Fibroblast of lung (primary cell): ENCODE results near the gene LECT2. TPM values are rescaled to one million over a fixed set of nuclear protein-coding genes. Genes with fewer than 3 reads are reported as not detected.

Source experiments
- DNase-seq, 2 donors: peaks; one replicate each; pipeline versions ENCODE4 v3.0.0 to v3.0.0-alpha.2; 2010; ENCODE audit warnings: low read depth in 2 of 2
- H2AFZ ChIP-seq: 2 replicates; pipeline ENCODE4 v1.5.1; 2012; ENCODE audit warnings: low read length, control low read depth, inconsistent platforms
- H3K27ac ChIP-seq: 2 replicates; pipeline ENCODE4 v1.5.1; 2011; ENCODE audit warnings: low read length, control low read depth; ENCODE audit not compliant: insufficient read depth
- H3K27me3 ChIP-seq: 2 replicates; pipeline ENCODE4 v1.5.1; 2011; ENCODE audit warnings: mild to moderate bottlenecking, low read length; ENCODE audit not compliant: control insufficient read depth, insufficient read depth
- H3K36me3 ChIP-seq: 2 replicates; pipeline ENCODE4 v1.5.1; 2011; ENCODE audit warnings: low read length; ENCODE audit not compliant: control insufficient read depth, insufficient read depth
- H3K4me1 ChIP-seq: 2 replicates; pipeline ENCODE4 v1.5.1; 2011; ENCODE audit warnings: low read length; ENCODE audit not compliant: control insufficient read depth, insufficient read depth; ENCODE audit errors: extremely low read depth
- H3K4me2 ChIP-seq: 2 replicates; pipeline ENCODE4 v1.5.1; 2011; ENCODE audit warnings: low read length, control low read depth; ENCODE audit not compliant: insufficient read depth; ENCODE audit errors: extremely low read depth
- H3K4me3 ChIP-seq, 4 experiments: fragments of 200-600 bp in 1 of 4; sonication (generic) in 1 of 4; replicated peaks in 1 of 4; 2 replicates each; pipeline ENCODE4 v1.5.1; 2011 to 2016; ENCODE audit warnings: low read length in 4 of 4, low read depth in 3 of 4, mild to moderate bottlenecking in 3 of 4, control low read depth in 2 of 4, inconsistent platforms in 1 of 4, mixed read lengths in 1 of 4; ENCODE audit not compliant: insufficient read depth in 1 of 4; ENCODE audit errors: control extremely low read depth in 1 of 4
- H3K79me2 ChIP-seq: 2 replicates; pipeline ENCODE4 v1.5.1; 2012; ENCODE audit warnings: mild to moderate bottlenecking, low read length, inconsistent platforms; ENCODE audit not compliant: control insufficient read depth, insufficient read depth
- H3K9ac ChIP-seq: 2 replicates; pipeline ENCODE4 v1.5.1; 2011; ENCODE audit warnings: mild to moderate bottlenecking, low read length, control low read depth; ENCODE audit not compliant: insufficient read depth
- H3K9me3 ChIP-seq: 2 replicates; pipeline ENCODE4 v1.5.1; 2012; ENCODE audit warnings: low read depth, low read length; ENCODE audit not compliant: control insufficient read depth, insufficient read depth
- H4K20me1 ChIP-seq: 2 replicates; pipeline ENCODE4 v1.5.1; 2011; ENCODE audit warnings: low read length; ENCODE audit not compliant: control insufficient read depth, insufficient read depth; ENCODE audit errors: extremely low read depth
- EZH2 ChIP-seq: IDR thresholded peaks from 2 replicates; pipeline ENCODE4 v1.5.1; 2012; ENCODE audit warnings: low read length, control low read depth, mild to moderate bottlenecking; ENCODE audit errors: missing control alignments
- polyA plus RNA-seq, 2 donors: library from polyadenylated mRNA; depleted of rRNA in 1 of 2; stranded (reverse) in 1 of 2; unstranded in 1 of 2; fragments of >200 nt; gene quantifications; 2 replicates each; pipeline ENCODE4 v1.2.1, GENCODE V29; 2011 to 2012; ENCODE audit warnings: missing spikeins in 1 of 2
- total RNA-seq: library from RNA; depleted of rRNA; stranded (reverse); fragments of >200 nt; gene quantifications from 2 replicates; pipeline ENCODE4 v1.2.1, GENCODE V29; 2014
- TF ChIP-seq, protein P1 (sequence below), 2 donors: IDR thresholded peaks in 1 of 2; conservative IDR thresholded peaks in 1 of 2; 1 replicate in 1 of 2; 2 replicates in 1 of 2; pipeline ENCODE4 v1.5.1; 2011 to 2012; ENCODE audit warnings: low read length in 2 of 2, control low read depth in 1 of 2, inconsistent platforms in 1 of 2, low read depth in 1 of 2, mild to moderate bottlenecking in 1 of 2

The LECT2 gene
- total and polyA plus RNA-seq, 2 donors (not counting 1 experiment from before 2014, with no cell fraction given): not detected

DNA sequence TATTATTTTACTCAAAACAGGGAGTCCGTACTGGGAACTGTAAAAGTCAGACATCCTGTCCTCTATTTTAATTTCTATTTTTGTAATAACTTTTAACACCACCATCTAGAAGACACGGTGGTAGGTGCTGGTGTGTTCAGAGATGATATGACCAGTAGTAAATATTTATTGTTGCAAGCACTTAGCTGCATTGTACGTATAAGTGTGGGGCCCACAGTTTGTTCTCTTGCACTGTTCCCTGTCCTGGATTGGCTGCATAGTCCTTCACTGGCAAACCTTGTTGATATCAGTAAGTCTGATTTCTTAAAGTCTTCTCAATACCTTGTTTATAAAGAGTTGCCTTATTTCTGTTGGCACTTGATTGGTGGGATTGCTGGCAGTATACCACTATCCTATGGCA, 34.6 kb downstream of the LECT2 start:
- Histone ChIP-seq H3K27ac (no peak overlapping the region), H2AFZ (no peak overlapping the region), H4K20me1 (no peaks in the 10 kb centered on the region), H3K36me3 (no peaks in the 10 kb centered on the region), H3K4me2 (no peak overlapping the region), H3K9ac (no peak overlapping the region), H3K9me3 (no peaks in the 10 kb centered on the region), H3K4me1 (no peaks in the 10 kb centered on the region), H3K4me3 (no peak overlapping the region), H3K27me3 (no peaks in the 10 kb centered on the region), H3K79me2 (no peaks in the 10 kb centered on the region)
- no peak for TF ChIP-seq EZH2
- TF ChIP-seq, protein P1, sequence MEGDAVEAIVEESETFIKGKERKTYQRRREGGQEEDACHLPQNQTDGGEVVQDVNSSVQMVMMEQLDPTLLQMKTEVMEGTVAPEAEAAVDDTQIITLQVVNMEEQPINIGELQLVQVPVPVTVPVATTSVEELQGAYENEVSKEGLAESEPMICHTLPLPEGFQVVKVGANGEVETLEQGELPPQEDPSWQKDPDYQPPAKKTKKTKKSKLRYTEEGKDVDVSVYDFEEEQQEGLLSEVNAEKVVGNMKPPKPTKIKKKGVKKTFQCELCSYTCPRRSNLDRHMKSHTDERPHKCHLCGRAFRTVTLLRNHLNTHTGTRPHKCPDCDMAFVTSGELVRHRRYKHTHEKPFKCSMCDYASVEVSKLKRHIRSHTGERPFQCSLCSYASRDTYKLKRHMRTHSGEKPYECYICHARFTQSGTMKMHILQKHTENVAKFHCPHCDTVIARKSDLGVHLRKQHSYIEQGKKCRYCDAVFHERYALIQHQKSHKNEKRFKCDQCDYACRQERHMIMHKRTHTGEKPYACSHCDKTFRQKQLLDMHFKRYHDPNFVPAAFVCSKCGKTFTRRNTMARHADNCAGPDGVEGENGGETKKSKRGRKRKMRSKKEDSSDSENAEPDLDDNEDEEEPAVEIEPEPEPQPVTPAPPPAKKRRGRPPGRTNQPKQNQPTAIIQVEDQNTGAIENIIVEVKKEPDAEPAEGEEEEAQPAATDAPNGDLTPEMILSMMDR (conservative IDR thresholded peaks at IDR 0.05 in 1 of 2, IDR thresholded peaks at IDR 0.05 in 1 of 2; ENCODE audit: low read depth in 1 of 2, low read length in 2 of 2): no peak
- no peak for DNase-seq

DNA sequence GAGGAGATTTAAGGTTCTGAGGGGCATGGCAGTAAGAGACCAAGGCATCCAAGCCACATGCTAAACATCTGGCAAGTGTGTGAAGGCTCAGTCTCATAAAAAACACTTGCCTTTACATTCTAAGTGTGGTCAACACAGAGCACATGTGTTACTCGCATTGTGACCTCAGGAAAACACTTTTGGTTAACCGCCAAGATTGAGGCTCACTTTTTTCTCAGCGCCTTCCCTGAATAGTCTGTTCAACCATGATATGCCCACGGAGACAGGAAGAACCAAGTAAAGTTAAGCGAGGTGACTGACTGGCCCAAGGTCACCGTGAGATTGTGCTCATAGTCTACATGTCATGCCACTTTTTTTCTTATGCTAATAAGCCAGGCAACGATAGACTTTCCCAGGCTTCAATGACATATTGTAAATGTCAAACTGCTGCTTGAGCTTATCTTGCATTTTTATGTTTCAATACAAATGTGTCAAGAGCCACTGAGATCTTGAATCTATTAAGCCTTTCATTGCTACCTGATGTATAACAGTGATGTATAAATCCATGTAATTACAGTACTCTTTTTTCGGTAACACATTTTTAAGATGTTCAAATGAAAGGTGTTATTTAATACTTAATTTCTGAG, 38.0 kb downstream of the LECT2 start:
- no peaks in the 10 kb centered on the region for H3K27me3 ChIP-seq

DNA sequence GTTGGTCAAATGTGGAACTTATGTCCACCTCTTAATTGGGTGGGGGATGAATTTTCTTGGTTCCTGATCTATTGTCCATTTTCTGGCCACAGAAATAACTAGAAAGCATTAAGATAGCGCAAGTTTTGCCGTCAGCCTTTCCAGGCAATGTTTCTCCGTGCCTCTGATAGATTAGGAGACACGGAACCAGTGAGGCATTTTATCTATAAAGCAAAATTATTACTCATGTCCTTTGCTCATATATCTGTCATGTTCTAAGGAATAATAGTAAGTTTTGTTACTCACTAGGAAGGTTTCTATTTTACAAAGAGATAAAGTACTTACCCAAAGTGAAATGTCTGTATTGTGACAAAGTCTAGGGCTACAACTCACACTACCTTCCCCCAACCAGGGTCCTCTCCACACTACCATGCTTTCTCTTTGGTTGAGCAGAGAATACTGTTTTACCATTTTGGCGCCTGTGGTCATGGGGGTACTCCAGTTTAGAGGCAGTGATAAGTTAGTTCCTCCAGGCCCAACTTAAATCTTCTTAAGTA, 39.2 kb downstream of the LECT2 start:
- DNase-seq: no peak
- H3K27me3 ChIP-seq: no peaks in the 10 kb centered on the region
- H3K4me2 ChIP-seq: no peak overlapping the region

More for the DNA sequence above, 38.0 kb downstream of the LECT2 start:
- no peak for DNase-seq
- Histone ChIP-seq H2AFZ (no peak overlapping the region), H4K20me1 (no peaks in the 10 kb centered on the region), H3K4me2 (no peak overlapping the region), H3K27ac (no peak overlapping the region), H3K4me3 (no peak overlapping the region), H3K4me1 (no peaks in the 10 kb centered on the region), H3K9me3 (no peaks in the 10 kb centered on the region), H3K9ac (no peak overlapping the region), H3K36me3 (no peaks in the 10 kb centered on the region), H3K79me2 (no peaks in the 10 kb centered on the region)
- TF ChIP-seq, protein P1 (conservative IDR thresholded peaks at IDR 0.05 in 1 of 2, IDR thresholded peaks at IDR 0.05 in 1 of 2; ENCODE audit: low read depth in 1 of 2, low read length in 2 of 2): no peak
- no peak for TF ChIP-seq EZH2

More for the DNA sequence above, 39.2 kb downstream of the LECT2 start:
- H3K27ac ChIP-seq: no peak overlapping the region
- no peaks in the 10 kb centered on the region for H3K36me3 ChIP-seq
- H3K4me1 ChIP-seq: no peaks in the 10 kb centered on the region
- no peak overlapping the region for H2AFZ ChIP-seq
- no peaks in the 10 kb centered on the region for H4K20me1 ChIP-seq
- no peaks in the 10 kb centered on the region for H3K79me2 ChIP-seq
- H3K4me3 ChIP-seq: no peak overlapping the region
- no peaks in the 10 kb centered on the region for H3K9me3 ChIP-seq
- H3K9ac ChIP-seq: no peak overlapping the region
- TF ChIP-seq EZH2: no peak
- TF ChIP-seq, protein P1 (conservative IDR thresholded peaks at IDR 0.05 in 1 of 2, IDR thresholded peaks at IDR 0.05 in 1 of 2; ENCODE audit: low read depth in 1 of 2, low read length in 2 of 2): no peak
